Activated CD4-positive, alpha-beta T cell treated with anti-CD3 and anti-CD28 coated beads, Interleukin-2, amount 10 ng/mL, durations not matched to agents 24 days and 14 days (primary cell): ENCODE results near the gene RASAL3. TPM values are rescaled to one million over a fixed set of nuclear protein-coding genes. Genes with fewer than 3 reads are reported as not detected.

ENCODE experiments used
- DNase-seq: peaks from one replicate; pipeline ENCODE4 v3.0.0; 2022
- H3K27ac Mint-ChIP-seq: one replicate; pipeline ENCODE4 v1.8.0; 2022; ENCODE audit warnings: mild to moderate bottlenecking, mixed read lengths
- H3K27me3 Mint-ChIP-seq: one replicate; pipeline ENCODE4 v1.8.0; 2022; ENCODE audit warnings: mixed read lengths
- H3K36me3 Mint-ChIP-seq: one replicate; pipeline ENCODE4 v1.8.0; 2022; ENCODE audit warnings: low read depth, mild to moderate bottlenecking, mixed read lengths
- H3K4me1 Mint-ChIP-seq: one replicate; pipeline ENCODE4 v1.8.0; 2021; ENCODE audit warnings: mixed read lengths
- H3K4me3 Mint-ChIP-seq: one replicate; pipeline ENCODE4 v1.8.0; 2022; ENCODE audit warnings: mild to moderate bottlenecking, moderate library complexity, mixed read lengths
- H3K9me3 Mint-ChIP-seq: one replicate; pipeline ENCODE4 v1.8.0; 2021; ENCODE audit warnings: mixed read lengths
- intact Hi-C: fragments of 100-400 bp; cut with micrococcal nuclease; formaldehyde crosslinking; loops from one replicate; pipeline ENCODE4 v1.15.1; 2023
- total RNA-seq: library from RNA; stranded (reverse); gene quantifications from 2 replicates; pipeline ENCODE4 v1.2.3, GENCODE V29; 2022

The RASAL3 gene
- 110 and 114 TPM in 2 replicates for total RNA-seq

- intact Hi-C loops = loop anchor here (5.0 kb wide), 1 partner anchor 162 kb away; no protein-coding TSS in a partner anchor
- H3K4me3 Mint-ChIP-seq = peak within 1 kb of the TSS; percentile 91
- H3K27ac Mint-ChIP-seq = peak within 1 kb of the TSS; percentile 95
- peaks cover 9% of the 10 kb centered on the region for H3K27me3 Mint-ChIP-seq
- H3K36me3 Mint-ChIP-seq = peaks cover 36% of the 10 kb centered on the region
- peak; percentile 90 for DNase-seq
- H3K4me1 Mint-ChIP-seq = peaks cover 63% of the 10 kb centered on the region
- no peaks in the 10 kb centered on the region for H3K9me3 Mint-ChIP-seq
These were observed at the start of gene RASAL3 for GRCh38 chr19:15464394-15465385. Gene RASAL3, minus strand, starts transcription at chr19:15464544. Its CDS starts 186 bp downstream, at chr19:15464358.

GRCh38 chr19:15511671-15512424 lies 47.5 kb upstream of the RASAL3 start:
- no peak overlapping the region for H3K27ac Mint-ChIP-seq
- peaks cover 4% of the 10 kb centered on the region for H3K36me3 Mint-ChIP-seq
- H3K9me3 Mint-ChIP-seq = no peaks in the 10 kb centered on the region
- no peak overlapping the region for H3K4me3 Mint-ChIP-seq
- DNase-seq = no peak
- intact Hi-C loops = no loop called here
- H3K27me3 Mint-ChIP-seq = peaks cover 30% of the 10 kb centered on the region
- peaks cover 22% of the 10 kb centered on the region for H3K4me1 Mint-ChIP-seq

GRCh38 chr19:15508035-15508710 lies 43.8 kb upstream of the RASAL3 start, which contains the start of gene CYP4F22:
Gene CYP4F22, plus strand, starts transcription at chr19:15508525. Its CDS starts 16,812 bp downstream, at chr19:15525337.
- Mint-ChIP-seq H3K27me3 (peaks cover 46% of the 10 kb centered on the region), H3K27ac (no peak within 1 kb of the TSS), H3K9me3 (no peaks in the 10 kb centered on the region), H3K4me1 (peaks cover 15% of the 10 kb centered on the region), H3K4me3 (peak within 1 kb of the TSS; percentile 78), H3K36me3 (no peaks in the 10 kb centered on the region)
- intact Hi-C loops = no loop called here
- peak; percentile 70 for DNase-seq

GRCh38 chr19:15507068-15508034 lies 43.0 kb upstream of the RASAL3 start:
- H3K9me3 Mint-ChIP-seq = no peaks in the 10 kb centered on the region
- peaks cover 46% of the 10 kb centered on the region for H3K27me3 Mint-ChIP-seq
- peaks cover 15% of the 10 kb centered on the region for H3K4me1 Mint-ChIP-seq
- H3K36me3 Mint-ChIP-seq = no peaks in the 10 kb centered on the region
- H3K4me3 Mint-ChIP-seq = peak overlapping the region; percentile 49
- no peak overlapping the region for H3K27ac Mint-ChIP-seq
- intact Hi-C loops = no loop called here
- DNase-seq = no peak

- H3K27ac Mint-ChIP-seq = no peak overlapping the region
- DNase-seq = no peak
- intact Hi-C loops = no loop called here
- peaks cover 15% of the 10 kb centered on the region for H3K4me1 Mint-ChIP-seq
- H3K36me3 Mint-ChIP-seq = no peaks in the 10 kb centered on the region
- H3K4me3 Mint-ChIP-seq = no peak overlapping the region
- no peaks in the 10 kb centered on the region for H3K9me3 Mint-ChIP-seq
- peaks cover 52% of the 10 kb centered on the region for H3K27me3 Mint-ChIP-seq
These were observed 41.8 kb upstream of the RASAL3 start for GRCh38 chr19:15506074-15506571.

GRCh38 chr19:15502264-15502663 lies 37.9 kb upstream of the RASAL3 start:
- H3K36me3 Mint-ChIP-seq = no peaks in the 10 kb centered on the region
- no peak for DNase-seq
- H3K9me3 Mint-ChIP-seq = no peaks in the 10 kb centered on the region
- H3K4me3 Mint-ChIP-seq = no peak overlapping the region
- H3K27ac Mint-ChIP-seq = no peak overlapping the region
- H3K27me3 Mint-ChIP-seq = peaks cover 36% of the 10 kb centered on the region
- peaks cover 12% of the 10 kb centered on the region for H3K4me1 Mint-ChIP-seq
- intact Hi-C loops = no loop called here

- Mint-ChIP-seq H3K27ac (no peak overlapping the region), H3K27me3 (peaks cover 33% of the 10 kb centered on the region), H3K9me3 (no peaks in the 10 kb centered on the region), H3K36me3 (no peaks in the 10 kb centered on the region), H3K4me3 (no peak overlapping the region), H3K4me1 (peaks cover 12% of the 10 kb centered on the region)
- no peak for DNase-seq
- intact Hi-C loops = no loop called here
These were observed 37.3 kb upstream of the RASAL3 start for GRCh38 chr19:15501596-15501995.

GRCh38 chr19:15498910-15499309 lies 34.6 kb upstream of the RASAL3 start:
- Mint-ChIP-seq H3K27me3 (peaks cover 19% of the 10 kb centered on the region), H3K9me3 (no peaks in the 10 kb centered on the region), H3K27ac (no peak overlapping the region), H3K4me1 (peaks cover 8% of the 10 kb centered on the region), H3K36me3 (no peaks in the 10 kb centered on the region), H3K4me3 (no peak overlapping the region)
- no peak for DNase-seq
- intact Hi-C loops = no loop called here

- peaks cover 20% of the 10 kb centered on the region for H3K27me3 Mint-ChIP-seq
- no peak for DNase-seq
- intact Hi-C loops = no loop called here
- no peak overlapping the region for H3K4me3 Mint-ChIP-seq
- no peaks in the 10 kb centered on the region for H3K9me3 Mint-ChIP-seq
- H3K4me1 Mint-ChIP-seq = peaks cover 8% of the 10 kb centered on the region
- H3K27ac Mint-ChIP-seq = no peak overlapping the region
- no peaks in the 10 kb centered on the region for H3K36me3 Mint-ChIP-seq
These were observed 34.0 kb upstream of the RASAL3 start for GRCh38 chr19:15498156-15498858.

GRCh38 chr19:15495151-15495550 lies 30.8 kb upstream of the RASAL3 start:
- peaks cover 8% of the 10 kb centered on the region for H3K4me1 Mint-ChIP-seq
- no peaks in the 10 kb centered on the region for H3K9me3 Mint-ChIP-seq
- intact Hi-C loops = no loop called here
- no peak for DNase-seq
- no peak overlapping the region for H3K4me3 Mint-ChIP-seq
- no peaks in the 10 kb centered on the region for H3K36me3 Mint-ChIP-seq
- no peak overlapping the region for H3K27ac Mint-ChIP-seq
- peaks cover 15% of the 10 kb centered on the region for H3K27me3 Mint-ChIP-seq

GRCh38 chr19:15488489-15489226 lies 24.3 kb upstream of the RASAL3 start:
- intact Hi-C loops = no loop called here
- Mint-ChIP-seq H3K27me3 (peaks cover 12% of the 10 kb centered on the region), H3K9me3 (peaks cover 4% of the 10 kb centered on the region)

More at GRCh38 chr19:15488489-15489226, 24.3 kb upstream of the RASAL3 start:
- no peak overlapping the region for H3K27ac Mint-ChIP-seq
- peaks cover 5% of the 10 kb centered on the region for H3K4me1 Mint-ChIP-seq
- no peaks in the 10 kb centered on the region for H3K36me3 Mint-ChIP-seq
- no peak for DNase-seq
- H3K4me3 Mint-ChIP-seq = no peak overlapping the region
